Measurements from ENCODE around the gene RAD18. TPM values are rescaled to one million over a fixed set of nuclear protein-coding genes. Genes with fewer than 3 reads are reported as not detected.
A peak's percentile ranks its signal among the peaks of the same experiment; 100 is the strongest.

The RAD18 gene, protein sequence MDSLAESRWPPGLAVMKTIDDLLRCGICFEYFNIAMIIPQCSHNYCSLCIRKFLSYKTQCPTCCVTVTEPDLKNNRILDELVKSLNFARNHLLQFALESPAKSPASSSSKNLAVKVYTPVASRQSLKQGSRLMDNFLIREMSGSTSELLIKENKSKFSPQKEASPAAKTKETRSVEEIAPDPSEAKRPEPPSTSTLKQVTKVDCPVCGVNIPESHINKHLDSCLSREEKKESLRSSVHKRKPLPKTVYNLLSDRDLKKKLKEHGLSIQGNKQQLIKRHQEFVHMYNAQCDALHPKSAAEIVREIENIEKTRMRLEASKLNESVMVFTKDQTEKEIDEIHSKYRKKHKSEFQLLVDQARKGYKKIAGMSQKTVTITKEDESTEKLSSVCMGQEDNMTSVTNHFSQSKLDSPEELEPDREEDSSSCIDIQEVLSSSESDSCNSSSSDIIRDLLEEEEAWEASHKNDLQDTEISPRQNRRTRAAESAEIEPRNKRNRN
- 25.5 and 25.6 TPM in 2 replicates for total RNA-seq (2014; rRNA removed; shearing (Covaris generic))

GRCh38 chr3:8963137-8963853 lies at the start of gene RAD18:
TSS of gene RAD18 (minus strand) at chr3:8963472. CDS start at chr3:8963385, 87 bp downstream.
- peak within 1 kb of the TSS; percentile 68 for H3K27ac ChIP-seq
- H3K9me3 ChIP-seq (replicated peaks): no peaks in the 10 kb centered on the region
- DNase-seq (ENCODE audit: low read depth in 1 of 2, low spot score in 2 of 2): peak; percentile 90 to 91
- no peaks in the 10 kb centered on the region for H3K27me3 ChIP-seq (replicated peaks)
- H3K4me1 ChIP-seq (replicated peaks): peaks cover 29% of the 10 kb centered on the region
- H3K4me3 ChIP-seq: peak within 1 kb of the TSS; percentile 57
- H3K36me3 ChIP-seq: peaks cover 20% of the 10 kb centered on the region

DNA sequence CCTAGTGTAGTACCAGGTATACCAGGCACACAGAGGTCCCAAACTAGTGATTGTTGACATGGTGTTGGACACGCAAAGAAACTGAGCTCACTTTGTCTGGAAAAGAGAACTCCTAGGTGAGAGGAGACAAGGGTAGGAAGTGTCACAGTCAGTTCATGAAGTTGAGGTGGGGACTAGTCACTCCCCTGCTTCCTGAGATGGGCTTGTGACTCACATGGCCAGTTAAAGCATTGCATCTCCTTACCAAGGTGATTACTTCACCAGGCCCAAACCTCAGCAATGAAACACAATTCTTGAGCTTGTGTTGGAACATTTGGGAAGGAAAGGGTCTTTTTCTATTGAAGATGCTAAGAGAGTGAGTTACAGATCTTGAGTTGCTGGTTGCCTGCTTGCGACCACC lies 49.2 kb upstream of the RAD18 start:
- no peak overlapping the region for H3K27ac ChIP-seq
- H3K4me3 ChIP-seq: no peak overlapping the region
- DNase-seq (ENCODE audit: low read depth in 1 of 2, low spot score in 2 of 2): no peak
- no peaks in the 10 kb centered on the region for H3K4me1 ChIP-seq (replicated peaks)
- H3K36me3 ChIP-seq: no peaks in the 10 kb centered on the region
- no peaks in the 10 kb centered on the region for H3K9me3 ChIP-seq (replicated peaks)
- H3K27me3 ChIP-seq (replicated peaks): 0 out of 2 replicates have a peak, but pooled peaks cover 6% of the 10 kb centered on the region

- H3K36me3 ChIP-seq: no peaks in the 10 kb centered on the region
- no peak overlapping the region for H3K27ac ChIP-seq
- no peak overlapping the region for H3K4me3 ChIP-seq
- H3K4me1 ChIP-seq (replicated peaks): no peaks in the 10 kb centered on the region
- no peaks in the 10 kb centered on the region for H3K27me3 ChIP-seq (replicated peaks)
- H3K9me3 ChIP-seq (replicated peaks): no peaks in the 10 kb centered on the region
- DNase-seq (ENCODE audit: low read depth in 1 of 2, low spot score in 2 of 2): no peak
These were observed 46.8 kb upstream of the RAD18 start for GRCh38 chr3:9009976-9010545.

DNA sequence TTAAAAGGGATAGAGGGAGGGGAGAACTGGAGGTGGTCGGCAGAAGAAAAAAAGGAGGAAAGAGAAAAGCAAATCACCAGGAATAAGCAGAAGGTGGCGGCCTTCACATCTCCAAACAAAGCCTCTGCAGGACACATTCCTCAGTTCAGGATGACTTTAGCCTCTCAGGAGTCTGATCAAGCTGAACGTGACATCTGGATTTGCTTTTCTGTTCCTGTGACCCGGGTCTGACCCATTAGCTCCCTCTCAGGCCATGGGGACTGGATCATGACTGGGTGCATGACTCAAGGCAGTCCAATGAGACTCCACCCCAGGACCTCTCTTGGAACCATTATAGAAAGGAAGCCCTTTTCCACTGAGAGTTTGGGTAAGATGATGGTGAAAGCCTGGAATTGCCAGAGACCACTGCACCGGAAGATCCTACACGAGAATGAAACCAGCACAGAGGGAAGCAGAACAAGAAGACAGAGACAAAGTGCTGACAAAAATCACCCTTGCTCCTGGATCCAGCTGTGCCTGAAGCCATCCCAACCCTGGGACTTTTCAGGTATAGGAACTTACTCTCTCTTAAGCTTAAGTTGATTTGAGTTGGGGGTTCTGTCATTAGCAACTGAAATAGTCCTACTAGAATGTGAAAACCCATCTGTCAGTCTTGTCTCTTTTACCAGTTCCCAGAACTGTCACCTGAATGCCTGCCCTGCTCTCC lies 45.4 kb upstream of the RAD18 start:
- H3K9me3 ChIP-seq (replicated peaks): no peaks in the 10 kb centered on the region

GRCh38 chr3:9007928-9008327 lies 44.7 kb upstream of the RAD18 start:
- no peak overlapping the region for H3K4me3 ChIP-seq
- no peak for DNase-seq (ENCODE audit: low read depth in 1 of 2, low spot score in 2 of 2)
- no peak overlapping the region for H3K27ac ChIP-seq
- no peaks in the 10 kb centered on the region for H3K9me3 ChIP-seq (replicated peaks)
- H3K27me3 ChIP-seq (replicated peaks): no peaks in the 10 kb centered on the region
- H3K36me3 ChIP-seq: no peaks in the 10 kb centered on the region
- no peaks in the 10 kb centered on the region for H3K4me1 ChIP-seq (replicated peaks)

More for the DNA sequence above, 45.4 kb upstream of the RAD18 start:
- DNase-seq (ENCODE audit: low read depth in 1 of 2, low spot score in 2 of 2): no peak
- H3K4me3 ChIP-seq: no peak overlapping the region
- no peaks in the 10 kb centered on the region for H3K4me1 ChIP-seq (replicated peaks)
- H3K36me3 ChIP-seq: no peaks in the 10 kb centered on the region
- H3K27me3 ChIP-seq (replicated peaks): no peaks in the 10 kb centered on the region
- no peak overlapping the region for H3K27ac ChIP-seq

DNA sequence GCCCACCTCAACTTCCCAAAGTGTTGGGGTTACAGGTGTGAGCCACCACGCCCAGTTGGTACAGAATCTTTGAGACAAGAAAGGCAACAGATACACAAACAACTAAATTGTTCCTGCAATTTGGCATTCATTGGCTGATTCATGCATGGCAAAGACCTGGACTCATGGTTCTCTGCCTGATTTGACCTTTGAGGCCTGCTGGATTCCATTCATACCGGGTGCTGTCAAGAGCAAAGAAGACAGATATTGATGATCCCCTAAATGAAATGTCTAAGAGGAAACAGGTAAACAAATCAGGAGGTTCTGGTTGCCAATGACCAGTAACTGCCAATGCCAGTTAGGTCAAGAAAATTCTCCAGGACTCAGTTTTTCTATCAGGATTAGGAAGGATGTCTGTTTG lies 43.9 kb upstream of the RAD18 start:
- Histone ChIP-seq H3K4me1 (replicated peaks) (no peaks in the 10 kb centered on the region), H3K4me3 (no peak overlapping the region), H3K27me3 (replicated peaks) (no peaks in the 10 kb centered on the region), H3K9me3 (replicated peaks) (no peaks in the 10 kb centered on the region), H3K27ac (no peak overlapping the region), H3K36me3 (no peaks in the 10 kb centered on the region)
- DNase-seq (ENCODE audit: low read depth in 1 of 2, low spot score in 2 of 2): no peak

- H3K27me3 ChIP-seq (replicated peaks): 0 out of 2 replicates have a peak, but pooled peaks cover 4% of the 10 kb centered on the region
- H3K4me1 ChIP-seq (replicated peaks): no peaks in the 10 kb centered on the region
- H3K9me3 ChIP-seq (replicated peaks): no peaks in the 10 kb centered on the region
- no peak for DNase-seq (ENCODE audit: low read depth in 1 of 2, low spot score in 2 of 2)
- no peak overlapping the region for H3K4me3 ChIP-seq
- H3K27ac ChIP-seq: no peak overlapping the region
- no peaks in the 10 kb centered on the region for H3K36me3 ChIP-seq
These were observed 36.8 kb upstream of the RAD18 start for GRCh38 chr3:9000041-9000440.

DNA sequence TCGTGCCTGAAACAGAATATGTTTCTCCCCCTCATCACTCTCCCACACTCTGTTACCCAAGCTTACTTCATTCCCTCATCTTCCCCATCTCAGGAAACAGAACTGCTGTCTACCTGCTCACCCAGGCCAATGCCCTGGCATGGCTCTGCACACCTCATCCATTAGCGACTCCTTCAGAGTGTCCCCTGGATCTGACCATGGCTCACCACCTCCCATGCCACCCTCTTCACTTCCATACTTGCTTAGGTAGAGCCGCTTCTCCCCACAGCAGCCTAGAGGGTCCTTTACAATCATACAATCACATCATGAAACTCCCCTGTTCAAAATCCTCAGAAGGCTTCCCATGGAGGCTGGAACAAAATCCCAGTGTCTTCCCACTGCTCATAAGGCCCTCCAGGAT lies 33.9 kb upstream of the RAD18 start:
- Histone ChIP-seq H3K4me1 (replicated peaks) (no peaks in the 10 kb centered on the region), H3K27ac (no peak overlapping the region), H3K27me3 (replicated peaks) (0 out of 2 replicates have a peak, but pooled peaks cover 4% of the 10 kb centered on the region), H3K36me3 (no peaks in the 10 kb centered on the region), H3K4me3 (no peak overlapping the region), H3K9me3 (replicated peaks) (no peaks in the 10 kb centered on the region)
- no peak for DNase-seq (ENCODE audit: low read depth in 1 of 2, low spot score in 2 of 2)

DNA sequence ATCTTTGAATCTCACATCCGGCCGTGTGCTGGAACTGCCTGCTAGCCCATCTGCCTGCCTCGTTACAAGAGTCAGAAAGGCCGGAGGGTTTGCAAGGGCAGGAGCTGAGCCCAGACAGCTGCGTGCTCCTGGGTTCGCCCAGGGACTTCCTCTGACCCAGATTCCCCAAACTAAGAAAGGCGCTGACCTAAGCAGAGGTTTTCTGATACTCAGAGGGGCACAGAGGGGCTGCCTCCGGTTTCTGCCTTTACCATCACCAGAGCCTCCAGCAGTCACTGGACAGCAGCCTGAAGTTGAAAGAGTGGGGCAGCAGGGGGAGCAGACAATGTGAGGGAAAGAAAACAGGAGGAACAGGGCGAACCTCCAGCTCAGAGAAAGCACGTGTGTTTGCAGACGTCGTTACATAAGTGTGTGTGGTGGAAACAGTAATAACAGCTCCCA lies 33.4 kb upstream of the RAD18 start:
- 0 out of 2 replicates have a peak, but pooled peaks cover 4% of the 10 kb centered on the region for H3K27me3 ChIP-seq (replicated peaks)
- no peaks in the 10 kb centered on the region for H3K36me3 ChIP-seq
- no peak overlapping the region for H3K4me3 ChIP-seq
- no peaks in the 10 kb centered on the region for H3K4me1 ChIP-seq (replicated peaks)
- DNase-seq (ENCODE audit: low read depth in 1 of 2, low spot score in 2 of 2): no peak
- H3K27ac ChIP-seq: no peak overlapping the region
- H3K9me3 ChIP-seq (replicated peaks): no peaks in the 10 kb centered on the region

- Histone ChIP-seq H3K9me3 (replicated peaks) (no peaks in the 10 kb centered on the region), H3K27ac (no peak overlapping the region), H3K27me3 (replicated peaks) (0 out of 2 replicates have a peak, but pooled peaks cover 4% of the 10 kb centered on the region), H3K4me1 (replicated peaks) (peaks cover 3% of the 10 kb centered on the region), H3K36me3 (no peaks in the 10 kb centered on the region), H3K4me3 (no peak overlapping the region)
- DNase-seq (ENCODE audit: low read depth in 1 of 2, low spot score in 2 of 2): no peak
These were observed 32.9 kb upstream of the RAD18 start for GRCh38 chr3:8996216-8996615.

GRCh38 chr3:8994226-8994625 lies 31.0 kb upstream of the RAD18 start:
- H3K9me3 ChIP-seq (replicated peaks): no peaks in the 10 kb centered on the region
- DNase-seq (ENCODE audit: low read depth in 1 of 2, low spot score in 2 of 2): no peak

GRCh38 chr3:8993331-8993730 lies 30.1 kb upstream of the RAD18 start:
- no peaks in the 10 kb centered on the region for H3K9me3 ChIP-seq (replicated peaks)
- H3K4me1 ChIP-seq (replicated peaks): peaks cover 13% of the 10 kb centered on the region
- DNase-seq (ENCODE audit: low read depth in 1 of 2, low spot score in 2 of 2): no peak

More at GRCh38 chr3:8994226-8994625, 31.0 kb upstream of the RAD18 start:
- Histone ChIP-seq H3K4me3 (no peak overlapping the region), H3K27me3 (replicated peaks) (no peaks in the 10 kb centered on the region), H3K4me1 (replicated peaks) (peaks cover 13% of the 10 kb centered on the region), H3K27ac (no peak overlapping the region), H3K36me3 (no peaks in the 10 kb centered on the region)

DNA sequence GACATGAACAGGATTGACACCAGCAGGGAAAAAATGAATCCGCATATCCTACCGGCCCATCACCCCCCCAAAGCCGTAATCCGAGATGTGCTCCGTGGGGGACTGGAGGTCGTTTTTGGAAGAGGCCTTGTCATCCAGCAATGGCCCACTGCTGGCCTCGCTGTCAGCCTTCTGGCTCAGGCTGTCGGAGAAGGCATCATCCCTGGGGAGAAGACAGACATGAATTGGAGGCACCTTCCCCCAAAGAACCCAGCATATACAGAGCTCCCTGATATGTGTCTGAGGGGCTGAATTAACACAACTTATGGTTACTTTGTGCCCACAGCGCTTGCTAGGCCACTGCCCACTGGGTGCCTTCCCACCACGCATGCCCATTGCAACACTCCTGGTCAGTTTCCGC lies 29.6 kb upstream of the RAD18 start:
- Histone ChIP-seq H3K4me3 (no peak overlapping the region), H3K36me3 (no peaks in the 10 kb centered on the region), H3K27ac (no peak overlapping the region), H3K27me3 (replicated peaks) (no peaks in the 10 kb centered on the region), H3K9me3 (replicated peaks) (no peaks in the 10 kb centered on the region), H3K4me1 (replicated peaks) (peaks cover 13% of the 10 kb centered on the region)
- no peak for DNase-seq (ENCODE audit: low read depth in 1 of 2, low spot score in 2 of 2)

More at GRCh38 chr3:8993331-8993730, 30.1 kb upstream of the RAD18 start:
- Histone ChIP-seq H3K27me3 (replicated peaks) (no peaks in the 10 kb centered on the region), H3K27ac (no peak overlapping the region), H3K4me3 (no peak overlapping the region), H3K36me3 (no peaks in the 10 kb centered on the region)
